OCI-LY7 (cell line): ENCODE results near the gene ATG9A. TPM values are rescaled to one million over a fixed set of nuclear protein-coding genes. Genes with fewer than 3 reads are reported as not detected.

Experiments
- BruUV-seq: library from RNA; stranded (reverse); fragments of 400-500 nt; replicated peaks from 2 replicates; lab custom pipeline; 2021; lab: Mats Ljungman, UMichigan
- CTCF ChIA-PET: fragments of 300-600 bp; sonication (Branson Sonifier 250); formaldehyde crosslinking; loops from one replicate; lab custom pipeline; 2022; ENCODE audit warnings: antibody characterized with exemption; ENCODE audit not compliant: unreplicated experiment; lab: Charles Lee
- POLR2A ChIA-PET: fragments of 300-600 bp; sonication (Branson Sonifier 250); formaldehyde crosslinking; loops from one replicate; lab custom pipeline; 2022; ENCODE audit warnings: antibody characterized with exemption; lab: Charles Lee
- DNase-seq: peaks from one replicate; pipeline ENCODE4 v3.0.0-alpha.2; 2015; ENCODE audit warnings: low spot score
- H2AFZ ChIP-seq: fragments of 200-600 bp; sonication (generic), shearing (Covaris generic); 2 replicates; pipeline ENCODE4 v1.6.1; 2014; ENCODE audit warnings: mild to moderate bottlenecking, antibody characterized with exemption, low read length, moderate library complexity
- H3K27ac ChIP-seq: fragments of 200-600 bp; sonication (generic); 2 replicates; pipeline ENCODE4 v1.5.1; 2014; ENCODE audit warnings: mixed run types, low read depth, mild to moderate bottlenecking, moderate library complexity, low read length, inconsistent platforms; ENCODE audit not compliant: poor library complexity, severe bottlenecking
- H3K36me3 ChIP-seq: fragments of 200-600 bp; sonication (generic); 2 replicates; pipeline ENCODE4 v1.6.1; 2014; ENCODE audit warnings: mild to moderate bottlenecking, antibody characterized with exemption, low read length, moderate library complexity, mixed read lengths; ENCODE audit not compliant: insufficient read depth
- H3K4me1 ChIP-seq: fragments of 200-600 bp; sonication (generic); 2 replicates; pipeline ENCODE4 v1.5.1; 2014; ENCODE audit warnings: mild to moderate bottlenecking, low read length; ENCODE audit not compliant: insufficient read depth, poor library complexity, severe bottlenecking
- H3K4me2 ChIP-seq: fragments of 200-600 bp; sonication (generic); 2 replicates; pipeline ENCODE4 v1.6.1; 2014; ENCODE audit warnings: mild to moderate bottlenecking, low read length
- H3K4me3 ChIP-seq: fragments of 200-600 bp; sonication (generic); 2 replicates; pipeline ENCODE4 v1.5.1; 2014; ENCODE audit warnings: mild to moderate bottlenecking, low read depth, low read length; ENCODE audit not compliant: poor library complexity, severe bottlenecking
- H3K79me2 ChIP-seq: fragments of 200-600 bp; sonication (generic); 2 replicates; pipeline ENCODE4 v1.6.1; 2016; ENCODE audit warnings: low read depth, mild to moderate bottlenecking, low read length, moderate library complexity, mixed read lengths; ENCODE audit not compliant: insufficient read depth
- H3K9me2 ChIP-seq: fragments of 200-600 bp; sonication (generic); 2 replicates; pipeline ENCODE4 v1.6.1; 2016; ENCODE audit warnings: mild to moderate bottlenecking, low read length, mixed read lengths; ENCODE audit not compliant: insufficient read depth
- H3K9me3 ChIP-seq: fragments of 200-600 bp; sonication (generic); 2 replicates; pipeline ENCODE4 v1.6.1; 2014; ENCODE audit warnings: mild to moderate bottlenecking, mixed run types, low read length, mixed read lengths
- H4K20me1 ChIP-seq: fragments of 200-600 bp; sonication (generic); 2 replicates; pipeline ENCODE4 v1.6.1; 2014; ENCODE audit warnings: mild to moderate bottlenecking, antibody characterized with exemption, low read length, moderate library complexity, mixed read lengths; ENCODE audit not compliant: insufficient read depth
- CTCF ChIP-seq: fragments of 200-600 bp; sonication (generic); conservative IDR thresholded peaks from 2 replicates; pipeline ENCODE4 v1.5.1; 2014; ENCODE audit warnings: mild to moderate bottlenecking, antibody characterized with exemption, low read length, moderate library complexity, mixed read lengths
- EZH2phosphoT487 ChIP-seq: fragments of 200-600 bp; sonication (generic); IDR thresholded peaks from 2 replicates; pipeline ENCODE4 v1.6.1; 2018; ENCODE audit warnings: low read depth, borderline replicate concordance, mild to moderate bottlenecking, mixed run types, antibody characterized with exemption, low read length, moderate library complexity, mixed read lengths
- intact Hi-C: fragments of 100-400 bp; cut with micrococcal nuclease; formaldehyde crosslinking; loops from one replicate; pipeline ENCODE4 v1.10.0; 2022; ENCODE audit not compliant: unreplicated experiment
- total RNA-seq, 2 experiments: library from RNA; depleted of rRNA in 1 of 2; stranded (reverse); fragments of >200 nt in 1 of 2; shearing (Covaris generic) in 1 of 2; gene quantifications; 2 replicates each; pipeline ENCODE4 v1.2.3, GENCODE V29; 2014 to 2022

ATG9A gene
- total RNA-seq, 2 experiments from 2014 or later = 22.2 to 23.4 TPM

GRCh38 chr2:219220652-219221402, 8.6 kb downstream of the ATG9A start:
- TF ChIP-seq CTCF (no peak), EZH2phosphoT487 (no peak)
- ChIA-PET CTCF (no interaction called here), POLR2A (interaction anchor here (0.6 kb wide), 2 partner anchors 15 to 1678 kb away, joined by 3 read pairs; no protein-coding TSS in a partner anchor)
- intact Hi-C loops = no loop called here
- no peaks in the 10 kb centered on the region for H4K20me1 ChIP-seq
- H3K4me2 ChIP-seq = no peak overlapping the region
- H3K9me3 ChIP-seq = no peaks in the 10 kb centered on the region
- no TSS peak for BruUV-seq
- H2AFZ ChIP-seq = no peak overlapping the region
- H3K27ac ChIP-seq = no peak overlapping the region
- peaks cover 10% of the 10 kb centered on the region for H3K4me1 ChIP-seq
- peaks cover 54% of the 10 kb centered on the region for H3K36me3 ChIP-seq
- H3K79me2 ChIP-seq = no peaks in the 10 kb centered on the region
- no peak overlapping the region for H3K4me3 ChIP-seq
- H3K9me2 ChIP-seq = no peaks in the 10 kb centered on the region
- DNase-seq = no peak

- Histone ChIP-seq H3K36me3 (peaks cover 48% of the 10 kb centered on the region), H3K4me1 (peaks cover 10% of the 10 kb centered on the region), H3K4me2 (no peak overlapping the region), H3K4me3 (no peak overlapping the region), H3K27ac (no peak overlapping the region), H4K20me1 (no peaks in the 10 kb centered on the region), H3K79me2 (no peaks in the 10 kb centered on the region), H2AFZ (no peak overlapping the region), H3K9me2 (no peaks in the 10 kb centered on the region), H3K9me3 (no peaks in the 10 kb centered on the region)
- no TSS peak for BruUV-seq
- DNase-seq = no peak
- no peak for TF ChIP-seq CTCF
- TF ChIP-seq EZH2phosphoT487 = no peak
- POLR2A ChIA-PET = no interaction called here
- intact Hi-C loops = no loop called here
- CTCF ChIA-PET = no interaction called here
These were observed 9.5 kb downstream of the ATG9A start for GRCh38 chr2:219219784-219220532.
